H1 (cell line): ENCODE data around the gene CEP41. TPM values are rescaled to one million over a fixed set of nuclear protein-coding genes. Genes with fewer than 3 reads are reported as not detected.

Experiments used
- CTCF ChIA-PET: fragments of 300-600 bp; sonication (Branson Sonifier 250); formaldehyde crosslinking; loops from one replicate; lab custom pipeline; 2021; ENCODE audit not compliant: partially characterized antibody; lab: Charles Lee
- POLR2A ChIA-PET: fragments of 300-600 bp; sonication (Branson Sonifier 250); formaldehyde crosslinking; loops from one replicate; lab custom pipeline; 2021; ENCODE audit warnings: inconsistent platforms; ENCODE audit not compliant: partially characterized antibody; lab: Charles Lee
- DNase-seq, 2 experiments: peaks; one replicate each; pipeline versions ENCODE4 v3.0.0 to v3.0.0-alpha.2; 2010 to 2022; ENCODE audit warnings: low spot score in 2 of 2, low read depth in 1 of 2, mixed read lengths in 1 of 2
- FAIRE-seq: peaks from 2 replicates; lab custom pipeline; 2011; peaks lifted over from hg19 to GRCh38; lab: Jason Lieb, UNC
- H2AFZ ChIP-seq: 2 replicates; pipeline ENCODE4 v1.8.1; 2012; ENCODE audit warnings: low read length, inconsistent platforms
- H2AK5ac ChIP-seq: 2 replicates; pipeline ENCODE4 v1.6.1; 2013; ENCODE audit warnings: low read depth, low read length
- H2BK120ac ChIP-seq: replicated peaks from 2 replicates; pipeline ENCODE3; 2013; ENCODE audit warnings: low read depth, low read length, inconsistent platforms
- H2BK12ac ChIP-seq: 2 replicates; pipeline ENCODE4 v1.6.1; 2013; ENCODE audit warnings: low read depth, low read length
- H2BK15ac ChIP-seq: 2 replicates; pipeline ENCODE4 v1.6.1; 2013; ENCODE audit warnings: low read length
- H2BK20ac ChIP-seq: 2 replicates; pipeline ENCODE4 v1.6.1; 2013; ENCODE audit warnings: low read length
- H2BK5ac ChIP-seq: 2 replicates; pipeline ENCODE4 v1.6.1; 2013; ENCODE audit warnings: low read depth, low read length
- H3K14ac ChIP-seq: 2 replicates; pipeline ENCODE4 v1.6.1; 2013; ENCODE audit warnings: inconsistent platforms; ENCODE audit not compliant: insufficient read length
- H3K18ac ChIP-seq: 2 replicates; pipeline ENCODE4 v1.6.1; 2013; ENCODE audit warnings: low read length; ENCODE audit errors: extremely low read depth
- H3K23ac ChIP-seq: 2 replicates; pipeline ENCODE4 v1.6.1; 2013; ENCODE audit warnings: inconsistent platforms; ENCODE audit not compliant: insufficient read length
- H3K23me2 ChIP-seq: 2 replicates; pipeline ENCODE4 v1.6.1; 2013; ENCODE audit warnings: low read depth, low read length
- H3K27ac ChIP-seq: 2 replicates; pipeline ENCODE4 v1.6.1; 2011; ENCODE audit warnings: low read depth, low read length, inconsistent platforms
- H3K27me3 ChIP-seq, 4 experiments: replicated peaks in 1 of 4; 1 replicate in 1 of 4; 2 replicates in 3 of 4; pipeline versions ENCODE4 v1.6.1 to v1.8.1; 2011 to 2013; ENCODE audit warnings: low read length in 3 of 4, mild to moderate bottlenecking in 3 of 4, inconsistent platforms in 2 of 4, mixed read lengths in 2 of 4, moderate library complexity in 1 of 4; ENCODE audit not compliant: control insufficient read depth in 3 of 4, insufficient read depth in 3 of 4; ENCODE audit errors: extremely low read depth in 1 of 4
- H3K36me3 ChIP-seq, 4 experiments: 2 replicates each; pipeline versions ENCODE4 v1.6.1 to v1.8.1; 2011 to 2013; ENCODE audit warnings: mild to moderate bottlenecking in 4 of 4, low read length in 3 of 4, moderate library complexity in 2 of 4, control low read depth in 1 of 4, inconsistent platforms in 1 of 4; ENCODE audit not compliant: insufficient read depth in 4 of 4, control insufficient read depth in 2 of 4
- H3K4ac ChIP-seq: replicated peaks from 2 replicates; pipeline ENCODE3; 2013; ENCODE audit warnings: low read length, low read depth, mixed read lengths, inconsistent platforms; ENCODE audit not compliant: insufficient read length
- H3K4me1 ChIP-seq, 4 experiments: replicated peaks in 1 of 4; 1 replicate in 1 of 4; 2 replicates in 3 of 4; pipeline versions ENCODE4 v1.6.1 to v1.8.1; 2011 to 2013; ENCODE audit warnings: low read length in 3 of 4, inconsistent platforms in 2 of 4, mixed read lengths in 1 of 4; ENCODE audit not compliant: insufficient read depth in 4 of 4, control insufficient read depth in 3 of 4
- H3K4me2 ChIP-seq, 2 experiments: 2 replicates each; pipeline versions ENCODE4 v1.6.1 to v1.8.1; 2011 to 2013; ENCODE audit warnings: low read depth in 2 of 2, low read length in 2 of 2, control low read depth in 1 of 2, inconsistent platforms in 1 of 2, mild to moderate bottlenecking in 1 of 2; ENCODE audit not compliant: insufficient read depth in 1 of 2
- H3K4me3 ChIP-seq, 4 experiments: fragments of 200-600, 300-600 bp in 1 of 4; sonication (generic), shearing (Covaris generic), sonication (Bioruptor Twin) in 1 of 4; 2 replicates each; pipeline versions ENCODE4 v1.5.1 to v1.8.1; 2011 to 2016; ENCODE audit warnings: low read length in 4 of 4, low read depth in 3 of 4, control low read depth in 2 of 4, inconsistent platforms in 2 of 4, mild to moderate bottlenecking in 2 of 4, mixed read lengths in 1 of 4, moderate library complexity in 1 of 4; ENCODE audit not compliant: insufficient read depth in 2 of 4; ENCODE audit errors: extremely low read depth in 1 of 4
- H3K56ac ChIP-seq: replicated peaks from 2 replicates; pipeline ENCODE3; 2013; ENCODE audit warnings: low read depth, mild to moderate bottlenecking, mixed read lengths, low read length, inconsistent platforms; ENCODE audit not compliant: insufficient read length
- H3K79me1 ChIP-seq: 2 replicates; pipeline ENCODE4 v1.6.1; 2013; ENCODE audit warnings: low read depth, low read length, control low read depth
- H3K79me2 ChIP-seq, 2 experiments: 2 replicates each; pipeline versions ENCODE4 v1.6.1 to v1.8.1; 2012 to 2013; ENCODE audit warnings: low read length in 2 of 2, mild to moderate bottlenecking in 2 of 2, inconsistent platforms in 1 of 2; ENCODE audit not compliant: insufficient read depth in 2 of 2, control insufficient read depth in 1 of 2
- H3K9ac ChIP-seq, 4 experiments: replicated peaks in 1 of 4; 1 replicate in 1 of 4; 2 replicates in 3 of 4; pipeline versions ENCODE4 v1.6.1 to v1.8.1; 2011 to 2013; ENCODE audit warnings: low read depth in 3 of 4, low read length in 3 of 4, control low read depth in 2 of 4, mild to moderate bottlenecking in 2 of 4, moderate library complexity in 2 of 4, inconsistent platforms in 1 of 4; ENCODE audit errors: extremely low read depth in 1 of 4
- H3K9me3 ChIP-seq, 2 experiments: 2 replicates each; pipeline versions ENCODE4 v1.6.1 to v1.8.1; 2012 to 2013; ENCODE audit warnings: mild to moderate bottlenecking in 2 of 2, moderate library complexity in 2 of 2, control low read depth in 1 of 2, inconsistent platforms in 1 of 2, low read depth in 1 of 2, low read length in 1 of 2, mixed read lengths in 1 of 2; ENCODE audit not compliant: insufficient read depth in 2 of 2
- H4K20me1 ChIP-seq, 2 experiments: replicated peaks in 1 of 2; 2 replicates each; pipeline versions ENCODE3 to v1.8.1; 2011 to 2013; ENCODE audit warnings: inconsistent platforms in 2 of 2, low read length in 2 of 2, mild to moderate bottlenecking in 1 of 2; ENCODE audit not compliant: insufficient read depth in 2 of 2, control insufficient read depth in 1 of 2
- H4K5ac ChIP-seq: 2 replicates; pipeline ENCODE4 v1.6.1; 2013; ENCODE audit warnings: low read length, low read depth, mixed read lengths, inconsistent platforms; ENCODE audit not compliant: insufficient read length
- H4K8ac ChIP-seq: 2 replicates; pipeline ENCODE4 v1.8.0; 2013; ENCODE audit warnings: mild to moderate bottlenecking, moderate library complexity, low read length, inconsistent platforms; ENCODE audit not compliant: insufficient read depth; ENCODE audit errors: extremely low read depth
- H4K91ac ChIP-seq: replicated peaks from 2 replicates; pipeline ENCODE3; 2013; ENCODE audit warnings: low read length, mixed read lengths, inconsistent platforms; ENCODE audit not compliant: insufficient read length
- ASH2L ChIP-seq: fragments of 200-600, 300-600 bp; sonication (generic); IDR thresholded peaks from one replicate; pipeline ENCODE4 v1.7.1; 2017; ENCODE audit warnings: low read length
- BCL11A ChIP-seq, 2 experiments: IDR thresholded peaks; one replicate each; pipeline ENCODE4 v1.6.1; 2011; ENCODE audit warnings: low read depth in 2 of 2, low read length in 2 of 2, mild to moderate bottlenecking in 2 of 2
- CTBP2 ChIP-seq: IDR thresholded peaks from 2 replicates; pipeline ENCODE4 v1.7.0; 2011; ENCODE audit warnings: borderline replicate concordance, mild to moderate bottlenecking, moderate library complexity, mixed read lengths, low read length; ENCODE audit not compliant: insufficient read depth, insufficient read length
- EGR1 ChIP-seq: IDR thresholded peaks from 2 replicates; pipeline ENCODE4 v1.6.1; 2011; ENCODE audit warnings: low read depth, low read length, borderline replicate concordance
- NANOG ChIP-seq: IDR thresholded peaks from 2 replicates; pipeline ENCODE4 v1.6.1; 2011; ENCODE audit warnings: low read length, low read depth, mild to moderate bottlenecking, inconsistent platforms; ENCODE audit not compliant: insufficient read depth, poor library complexity, severe bottlenecking
- SP4 ChIP-seq: IDR thresholded peaks from 2 replicates; pipeline ENCODE4 v1.6.1; 2012; ENCODE audit warnings: low read length, inconsistent platforms
- WGBS, 2 experiments: shearing (Covaris generic) in 1 of 2; methylation state at CpG; one replicate each; pipeline versions ENCODE4 v1.1.6 to v1.1.7; 2013 to 2015; ENCODE audit warnings: low lambda C conversion rate in 2 of 2, mixed read lengths in 2 of 2, inconsistent platforms in 1 of 2, low coverage in 1 of 2, missing lambda C conversion rate in 1 of 2; ENCODE audit not compliant: insufficient replicate concordance in 2 of 2, insufficient coverage in 1 of 2, insufficient read length in 1 of 2; ENCODE audit errors: extremely low coverage in 1 of 2, missing lambda C conversion rate in 1 of 2; 5-methylcytosine and 5-hydroxymethylcytosine counted together
- polyA plus RNA-seq, 7 experiments: library from polyadenylated mRNA; depleted of rRNA in 3 of 7; stranded (reverse) in 5 of 7; unstranded in 2 of 7; fragments of >200 nt in 5 of 7; fragments of 200-250 nt in 2 of 7; gene quantifications; 1 replicate in 5 of 7; 2 replicates in 1 of 7; 4 replicates in 1 of 7; pipeline versions ENCODE4 v1.2.1 to v1.2.3, GENCODE V29; 2011 to 2013; ENCODE audit warnings: missing spikeins in 2 of 7, mixed read lengths in 2 of 7
- total RNA-seq: library from RNA; stranded (reverse); fragmentation: NEBNext Ultra II Directional; extraction: Animal tissue kit (Norgen Biotek cat#: 25700); gene quantifications from 2 replicates; pipeline ENCODE4 v1.2.1, GENCODE V29; 2021
- TF ChIP-seq, protein P1 (sequence below): IDR thresholded peaks from 2 replicates; pipeline ENCODE4 v1.6.1; 2012; ENCODE audit warnings: low read length, inconsistent platforms
- TF ChIP-seq, protein P2 (sequence below): IDR thresholded peaks from 2 replicates; pipeline ENCODE4 v1.6.1; 2011; ENCODE audit warnings: low read length, improper control_type of control experiment

Gene CEP41
- total and polyA plus RNA-seq, 2 of the 8 experiments (the other 6 are each of a cell fraction or from before 2014, with no cell fraction given), result 9.3 to 12.8 TPM

GRCh38 chr7:130363026-130363847 is 77.6 kb downstream of the CEP41 start:
- Histone ChIP-seq H3K79me1 (no peaks in the 10 kb centered on the region), H3K23ac (no peak overlapping the region), H3K18ac (no peak overlapping the region), H3K14ac (no peak overlapping the region), H4K5ac (no peak overlapping the region), H3K36me3 (no peaks in the 10 kb centered on the region), H3K4me3 (no peak overlapping the region), H3K4ac (peak overlapping the region; percentile 69), H3K9ac (no peak overlapping the region), H4K20me1 (no peaks in the 10 kb centered on the region), H4K8ac (no peak overlapping the region), H3K27me3 (no peaks in the 10 kb centered on the region; a peak in 1 of 7 replicates), H3K4me1 (peaks cover 0 to 6% (median 0%) of the 10 kb centered on the region in 4 experiments; a peak in 1 of 7 replicates), H2AFZ (no peak overlapping the region), H3K27ac (no peak overlapping the region), H2BK120ac (no peak overlapping the region), H3K9me3 (0 out of 4 replicates have a peak, but pooled peaks cover 0 to 6% of the 10 kb centered on the region in 2 experiments), H4K91ac (no peak overlapping the region), H3K79me2 (no peaks in the 10 kb centered on the region), H2BK20ac (no peak overlapping the region), H3K23me2 (no peaks in the 10 kb centered on the region), H3K4me2 (no peak overlapping the region), H2BK15ac (0 out of 2 replicates have a peak overlapping the region, but pooled peaks have one; percentile 81), H2BK5ac (no peak overlapping the region), H2BK12ac (no peak overlapping the region), H3K56ac (no peak overlapping the region), H2AK5ac (no peak overlapping the region)
- FAIRE-seq, result no peak
- ChIA-PET CTCF (interaction anchor here (0.7 to 11.6 kb wide), 2 partner anchors 16 to 400 kb away, joined by 3 to 59 read pairs; partner anchors contain the start of gene CPA1), POLR2A (interaction anchor here (1.0 to 1.6 kb wide), 2 partner anchors 9 to 18 kb away, joined by 3 to 4 read pairs; no protein-coding TSS in a partner anchor)
- WGBS, 2 experiments, result 87% methylated on average over 8 of the region's 8 CpGs; no CpG with 5 or more reads in 1 of the 2 experiments
- DNase-seq, result no peak
- TF ChIP-seq SP4 (no peak), CTBP2 (no peak), BCL11A (IDR thresholded peaks at IDR 0.05; ENCODE audit: low read depth in 2 of 2, low read length in 2 of 2) (no peak), EGR1 (no peak), NANOG (no peak), ASH2L (no peak)
- TF ChIP-seq, protein P1, sequence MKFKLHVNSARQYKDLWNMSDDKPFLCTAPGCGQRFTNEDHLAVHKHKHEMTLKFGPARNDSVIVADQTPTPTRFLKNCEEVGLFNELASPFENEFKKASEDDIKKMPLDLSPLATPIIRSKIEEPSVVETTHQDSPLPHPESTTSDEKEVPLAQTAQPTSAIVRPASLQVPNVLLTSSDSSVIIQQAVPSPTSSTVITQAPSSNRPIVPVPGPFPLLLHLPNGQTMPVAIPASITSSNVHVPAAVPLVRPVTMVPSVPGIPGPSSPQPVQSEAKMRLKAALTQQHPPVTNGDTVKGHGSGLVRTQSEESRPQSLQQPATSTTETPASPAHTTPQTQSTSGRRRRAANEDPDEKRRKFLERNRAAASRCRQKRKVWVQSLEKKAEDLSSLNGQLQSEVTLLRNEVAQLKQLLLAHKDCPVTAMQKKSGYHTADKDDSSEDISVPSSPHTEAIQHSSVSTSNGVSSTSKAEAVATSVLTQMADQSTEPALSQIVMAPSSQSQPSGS, result no peak
- TF ChIP-seq, protein P2, sequence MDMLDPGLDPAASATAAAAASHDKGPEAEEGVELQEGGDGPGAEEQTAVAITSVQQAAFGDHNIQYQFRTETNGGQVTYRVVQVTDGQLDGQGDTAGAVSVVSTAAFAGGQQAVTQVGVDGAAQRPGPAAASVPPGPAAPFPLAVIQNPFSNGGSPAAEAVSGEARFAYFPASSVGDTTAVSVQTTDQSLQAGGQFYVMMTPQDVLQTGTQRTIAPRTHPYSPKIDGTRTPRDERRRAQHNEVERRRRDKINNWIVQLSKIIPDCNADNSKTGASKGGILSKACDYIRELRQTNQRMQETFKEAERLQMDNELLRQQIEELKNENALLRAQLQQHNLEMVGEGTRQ, result no peak
